Psoas muscle (tissue), 8 donors: ENCODE data around the gene FCN1. TPM values are rescaled to one million over a fixed set of nuclear protein-coding genes. Genes with fewer than 3 reads are reported as not detected.

Source experiments
- ATAC-seq, 4 donors: fragments of 200-7000 bp; cut with Tn5 transposase; one replicate each; pipeline ENCODE4 v1.9.1; 2020; ENCODE audit warnings: moderate library complexity in 3 of 4, mild to moderate bottlenecking in 2 of 4
- DNase-seq, 2 donors: peaks; one replicate each; pipeline ENCODE4 v3.0.0-alpha.2; 2020
- H3K27ac ChIP-seq: fragments of 200-600 bp; one replicate; pipeline ENCODE4 v1.8.0; 2022
- H3K27me3 ChIP-seq, 3 donors: fragments of 200-600 bp in 1 of 3; one replicate each; pipeline versions ENCODE4 v1.6.1 to v1.8.0; 2013 to 2022; ENCODE audit warnings: low read length in 2 of 3, mild to moderate bottlenecking in 2 of 3, moderate library complexity in 1 of 3; ENCODE audit not compliant: insufficient read depth in 3 of 3
- H3K36me3 ChIP-seq, 2 donors: fragments of 200-600 bp in 1 of 2; one replicate each; pipeline versions ENCODE4 v1.6.1 to v1.8.0; 2013 to 2022; ENCODE audit warnings: low read depth in 1 of 2, mild to moderate bottlenecking in 1 of 2, moderate library complexity in 1 of 2; ENCODE audit not compliant: insufficient read depth in 1 of 2
- H3K4me1 ChIP-seq: fragments of 200-600 bp; one replicate; pipeline ENCODE4 v1.8.0; 2022
- H3K4me3 ChIP-seq: fragments of 200-600 bp; one replicate; pipeline ENCODE4 v1.8.0; 2022; ENCODE audit warnings: mild to moderate bottlenecking
- H3K9me3 ChIP-seq: fragments of 200-600 bp; one replicate; pipeline ENCODE4 v1.8.0; 2022
- WGBS, 3 donors: extraction: QIAGEN DNeasy Blood & Tissue Kit; methylation state at CpG; one replicate each; pipeline versions ENCODE4 v1.1.6 to v1.1.7; 2013; 5-methylcytosine and 5-hydroxymethylcytosine counted together
- intact Hi-C, 2 donors: fragments of 100-400 bp; cut with DNase I; formaldehyde crosslinking; loops; one replicate each; pipeline versions ENCODE4 v1.11.0 to v1.14.2; 2022
- polyA plus RNA-seq, 3 donors: library from polyadenylated mRNA; stranded (reverse); fragments of 200-250 nt; gene quantifications; one replicate each; pipeline ENCODE4 v1.2.3, GENCODE V29; 2013
- total RNA-seq, 4 donors: library from RNA; stranded (reverse); fragmentation: NEBNext Ultra II Directional in 2 of 4; extraction: Animal tissue kit (Norgen Biotek cat#: 25700) in 2 of 4; gene quantifications; one replicate each; pipeline versions ENCODE4 v1.2.1 to v1.2.4, GENCODE V29; 2021 to 2023
- TF ChIP-seq, protein P1 (sequence below): fragments of 200-600 bp; IDR thresholded peaks from one replicate; pipeline ENCODE4 v1.8.0; 2022; ENCODE audit warnings: antibody characterized with exemption
- donor health status: healthy with polysubstance abuse.
- donor health status: DM: no; HTN: no; CAD: no; lungs with moderate emphysema.
- donor health status: Bipolar disorder and iron deficiency.
- donor health status: healthy.
- donor health status: DM: yes; HTN: yes; CAD: no.
- donor health status: DM: no; HTN: no; CAD: no.
- donor health status: DM: no; HTN: no; CAD: no.
- donor health status: DM: yes; HTN: yes; CAD: no.

FCN1 gene
- total and polyA plus RNA-seq, 7 donors, result 0.51 to 3.9 (median 0.82) TPM

GRCh38 chr9:134913041-134913712 is 4.5 kb downstream of the FCN1 start:
- WGBS, 3 donors, result 81 to 87% (median 83%) methylated on average over 21 to 22 of the region's 22 CpGs
- H3K36me3 ChIP-seq, result no peaks in the 10 kb centered on the region
- H3K4me3 ChIP-seq, result no peak overlapping the region
- intact Hi-C loops, result no loop called here
- TF ChIP-seq, protein P1, sequence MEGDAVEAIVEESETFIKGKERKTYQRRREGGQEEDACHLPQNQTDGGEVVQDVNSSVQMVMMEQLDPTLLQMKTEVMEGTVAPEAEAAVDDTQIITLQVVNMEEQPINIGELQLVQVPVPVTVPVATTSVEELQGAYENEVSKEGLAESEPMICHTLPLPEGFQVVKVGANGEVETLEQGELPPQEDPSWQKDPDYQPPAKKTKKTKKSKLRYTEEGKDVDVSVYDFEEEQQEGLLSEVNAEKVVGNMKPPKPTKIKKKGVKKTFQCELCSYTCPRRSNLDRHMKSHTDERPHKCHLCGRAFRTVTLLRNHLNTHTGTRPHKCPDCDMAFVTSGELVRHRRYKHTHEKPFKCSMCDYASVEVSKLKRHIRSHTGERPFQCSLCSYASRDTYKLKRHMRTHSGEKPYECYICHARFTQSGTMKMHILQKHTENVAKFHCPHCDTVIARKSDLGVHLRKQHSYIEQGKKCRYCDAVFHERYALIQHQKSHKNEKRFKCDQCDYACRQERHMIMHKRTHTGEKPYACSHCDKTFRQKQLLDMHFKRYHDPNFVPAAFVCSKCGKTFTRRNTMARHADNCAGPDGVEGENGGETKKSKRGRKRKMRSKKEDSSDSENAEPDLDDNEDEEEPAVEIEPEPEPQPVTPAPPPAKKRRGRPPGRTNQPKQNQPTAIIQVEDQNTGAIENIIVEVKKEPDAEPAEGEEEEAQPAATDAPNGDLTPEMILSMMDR, result no peak
- H3K27me3 ChIP-seq, result peaks cover 0 to 25% (median 5%) of the 10 kb centered on the region in 3 donors
- peak in 1 of 2 donors; percentile 30 for DNase-seq
- no peak overlapping the region for H3K27ac ChIP-seq
- no peaks in the 10 kb centered on the region for H3K4me1 ChIP-seq
- H3K9me3 ChIP-seq, result no peaks in the 10 kb centered on the region
- ATAC-seq, result no peak

GRCh38 chr9:134912126-134912840 is 5.4 kb downstream of the FCN1 start:
- 77 to 84% (median 84%) methylated on average over 20 of the region's 20 CpGs for WGBS, 3 donors
- ATAC-seq (no peak), DNase-seq (no peak)
- H3K9me3 ChIP-seq, result no peaks in the 10 kb centered on the region
- H3K4me3 ChIP-seq, result no peak overlapping the region
- no peaks in the 10 kb centered on the region for H3K36me3 ChIP-seq
- no peak overlapping the region for H3K27ac ChIP-seq
- H3K27me3 ChIP-seq, result peaks cover 0 to 20% (median 5%) of the 10 kb centered on the region in 3 donors
- intact Hi-C loops, result no loop called here
- TF ChIP-seq, protein P1, result no peak
- H3K4me1 ChIP-seq, result no peaks in the 10 kb centered on the region

- WGBS, 3 donors, result 82 to 85% (median 84%) methylated on average over 24 of the region's 24 CpGs
- H3K27me3 ChIP-seq, result peaks cover 0 to 10% (median 5%) of the 10 kb centered on the region in 3 donors
- H3K27ac ChIP-seq, result no peak overlapping the region
- TF ChIP-seq, protein P1, result no peak
- ATAC-seq, result no peak
- intact Hi-C loops, result no loop called here
- H3K36me3 ChIP-seq, result no peaks in the 10 kb centered on the region
- no peak overlapping the region for H3K4me3 ChIP-seq
- no peaks in the 10 kb centered on the region for H3K9me3 ChIP-seq
- DNase-seq, result peak in 1 of 2 donors; percentile 21
- H3K4me1 ChIP-seq, result no peaks in the 10 kb centered on the region
These were observed 7.9 kb downstream of the FCN1 start for GRCh38 chr9:134909511-134910481.

- Histone ChIP-seq H3K4me1 (no peaks in the 10 kb centered on the region), H3K36me3 (no peaks in the 10 kb centered on the region), H3K27ac (no peak overlapping the region), H3K27me3 (peaks cover 0 to 10% (median 5%) of the 10 kb centered on the region in 3 donors), H3K4me3 (no peak overlapping the region), H3K9me3 (no peaks in the 10 kb centered on the region)
- WGBS, 3 donors, result 81 to 90% (median 85%) methylated on average over 13 of the region's 13 CpGs
- DNase-seq (no peak), ATAC-seq (no peak)
- TF ChIP-seq, protein P1, result no peak
- intact Hi-C loops, result no loop called here
These were observed 9.0 kb downstream of the FCN1 start for GRCh38 chr9:134908524-134909309.
